HG03103 (cell line): ENCODE measurements around the gene MMP12.
"Not testable (repeated sequence)": the region's sequence is repeated elsewhere in the genome, so short reads cannot be mapped to it uniquely, and the experiment has no call there.

ENCODE experiments used
- ATAC-seq: cut with Tn5 transposase; IDR thresholded peaks from one replicate; pipeline ENCODE4 v1.9.1; 2021; ENCODE audit warnings: low read depth; ENCODE audit not compliant: unreplicated experiment

Gene MMP12

DNA sequence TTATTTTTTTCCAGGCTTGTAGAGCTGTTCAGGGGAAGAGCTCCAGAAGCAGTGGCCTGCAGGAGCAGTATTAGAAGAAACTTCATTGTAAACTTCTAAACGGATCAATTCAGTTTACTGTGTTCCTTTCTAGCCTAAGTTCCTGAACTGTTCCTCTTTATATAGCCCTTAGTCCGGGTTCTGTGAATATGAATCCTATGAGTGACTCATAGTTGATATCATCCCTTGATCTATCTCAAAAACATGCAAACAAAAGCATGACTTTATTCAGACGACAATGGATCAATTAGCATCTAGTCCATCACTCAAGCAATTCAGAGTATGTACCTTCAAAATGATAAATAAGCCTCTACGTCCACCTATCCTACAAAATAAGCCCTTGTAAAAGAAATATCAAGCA is at the start of gene MMP12:
TSS of gene MMP12 (minus strand) at position 131 of the 400 bp plus-strand sequence. CDS start at position 86, 45 bp downstream.
- ATAC-seq: no peak

DNA sequence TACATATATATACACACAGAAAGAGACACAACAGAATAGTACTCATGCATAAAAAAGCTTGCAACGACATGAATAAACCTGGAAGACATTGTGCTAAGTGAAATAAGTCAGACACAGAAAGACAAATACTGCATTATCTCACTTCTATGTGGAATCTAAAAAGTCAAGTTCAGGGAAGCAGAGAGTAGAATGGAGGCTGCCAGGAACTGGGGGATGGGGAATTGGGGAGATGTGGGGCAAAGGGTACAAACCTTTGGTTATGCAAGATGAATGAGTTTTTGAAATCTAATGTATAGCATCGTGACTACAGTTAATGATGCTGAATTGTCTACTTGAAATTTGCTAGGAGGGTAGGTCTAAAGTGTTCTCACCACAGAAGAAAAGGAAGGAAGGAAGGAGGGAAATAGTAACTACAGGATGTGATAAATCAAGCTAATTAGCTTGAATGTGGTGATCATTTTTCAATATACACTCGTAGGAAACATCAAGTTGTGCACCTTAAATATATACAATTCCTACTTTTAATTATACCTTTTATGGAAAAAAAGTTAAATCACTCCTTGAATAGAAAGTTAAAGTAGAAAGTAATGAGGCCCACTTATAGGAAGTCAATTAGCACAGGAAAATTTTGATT is 46.9 kb upstream of the MMP12 start:
- no peak for ATAC-seq

DNA sequence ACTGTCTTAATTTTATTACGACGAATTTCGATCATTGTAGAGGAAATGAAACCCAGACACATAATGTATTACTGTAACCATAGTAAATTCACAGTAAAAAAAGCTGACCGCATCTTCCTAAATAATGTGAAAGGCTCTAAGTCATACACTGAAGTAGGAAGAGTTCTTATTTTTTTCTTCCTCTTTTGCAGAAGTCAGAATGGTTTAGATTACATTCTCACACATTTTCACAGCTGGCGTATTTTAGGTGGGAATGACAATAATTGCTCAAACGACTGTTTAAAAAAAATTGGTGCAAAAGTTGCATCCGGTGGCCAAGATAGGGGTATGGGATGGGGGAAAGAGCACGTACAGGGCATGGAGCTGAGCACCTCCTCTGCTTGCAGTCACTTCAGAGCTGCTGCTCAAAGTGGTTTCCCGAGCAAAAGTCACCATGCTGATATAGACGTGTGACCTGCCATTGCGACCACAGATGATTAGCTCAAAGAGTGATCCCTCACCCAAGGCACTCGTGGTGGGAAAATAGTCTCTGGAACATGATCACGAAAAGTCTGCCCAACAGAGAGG is 45.4 kb upstream of the MMP12 start:
- peak; percentile 89 for ATAC-seq

DNA sequence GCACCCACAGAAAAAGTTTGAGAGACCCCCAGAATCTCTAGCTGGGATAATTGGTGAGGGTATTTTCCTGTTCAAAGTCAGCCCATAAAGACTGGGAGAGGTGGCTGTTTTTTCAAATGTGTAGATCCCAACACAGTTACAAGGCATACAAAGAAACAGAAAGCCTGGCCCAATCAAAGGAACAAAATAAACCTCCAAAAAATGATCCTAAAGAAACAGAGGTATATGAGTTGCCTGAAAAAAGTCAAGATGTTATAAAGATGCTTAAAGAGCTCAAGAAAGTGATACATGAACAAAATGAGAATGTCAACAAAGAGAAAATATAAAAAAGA is 40.2 kb upstream of the MMP12 start:
- no peak for ATAC-seq

DNA sequence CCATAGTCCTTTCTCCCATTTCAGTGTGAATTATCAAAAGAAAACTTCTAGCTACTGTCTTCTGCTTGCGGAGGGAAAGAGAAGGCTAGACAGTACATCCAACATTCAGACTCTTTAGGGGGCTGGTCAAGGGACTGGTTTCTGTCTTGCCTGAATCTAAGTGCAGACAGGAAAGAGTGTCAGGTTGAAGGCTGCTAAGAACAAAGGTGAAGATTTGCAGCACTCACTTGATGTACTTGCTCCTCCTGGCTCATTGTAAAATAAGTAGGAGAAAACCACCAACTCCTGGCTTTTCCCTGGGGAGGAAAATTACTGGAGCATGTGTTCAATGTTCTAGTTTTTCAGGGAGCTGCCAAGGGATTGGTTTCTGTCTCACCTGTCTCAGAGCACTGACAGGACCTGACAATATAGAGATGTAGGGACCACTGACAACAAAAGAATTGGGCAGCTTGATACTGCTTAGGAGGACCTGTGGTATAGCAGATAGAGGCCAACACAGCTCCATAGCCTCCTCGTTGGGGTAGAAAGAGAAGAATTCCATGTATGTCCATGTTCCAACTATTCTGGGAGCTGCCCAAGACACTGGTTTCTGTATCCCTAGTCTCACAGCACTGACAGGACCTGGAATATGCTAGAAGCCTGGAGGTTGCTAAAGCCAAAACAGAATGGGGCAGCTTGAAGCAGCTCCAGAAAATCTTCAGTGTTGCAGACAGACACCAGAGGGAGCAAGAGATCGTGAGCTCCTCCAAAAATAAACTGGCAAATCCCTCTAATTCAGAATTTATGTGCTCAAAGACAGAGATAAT is 39.7 kb upstream of the MMP12 start:
- ATAC-seq: no peak

DNA sequence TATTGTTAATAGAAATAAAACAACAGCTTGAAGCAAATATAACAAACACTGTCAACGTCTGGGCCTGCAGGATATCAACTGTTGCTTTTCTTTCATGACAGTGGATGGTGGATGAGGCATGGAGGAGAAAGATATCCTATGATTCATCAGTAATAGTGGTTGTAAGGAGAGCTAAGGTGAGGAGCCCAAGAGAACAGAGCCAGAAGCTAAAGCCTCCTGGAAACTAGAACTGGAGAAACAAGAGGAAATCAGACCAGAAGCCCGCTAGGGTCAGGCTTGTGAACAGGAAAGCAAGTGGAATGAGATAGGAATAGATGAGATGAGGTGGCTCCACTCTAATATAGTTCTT is 37.7 kb upstream of the MMP12 start:
- ATAC-seq: no peak

DNA sequence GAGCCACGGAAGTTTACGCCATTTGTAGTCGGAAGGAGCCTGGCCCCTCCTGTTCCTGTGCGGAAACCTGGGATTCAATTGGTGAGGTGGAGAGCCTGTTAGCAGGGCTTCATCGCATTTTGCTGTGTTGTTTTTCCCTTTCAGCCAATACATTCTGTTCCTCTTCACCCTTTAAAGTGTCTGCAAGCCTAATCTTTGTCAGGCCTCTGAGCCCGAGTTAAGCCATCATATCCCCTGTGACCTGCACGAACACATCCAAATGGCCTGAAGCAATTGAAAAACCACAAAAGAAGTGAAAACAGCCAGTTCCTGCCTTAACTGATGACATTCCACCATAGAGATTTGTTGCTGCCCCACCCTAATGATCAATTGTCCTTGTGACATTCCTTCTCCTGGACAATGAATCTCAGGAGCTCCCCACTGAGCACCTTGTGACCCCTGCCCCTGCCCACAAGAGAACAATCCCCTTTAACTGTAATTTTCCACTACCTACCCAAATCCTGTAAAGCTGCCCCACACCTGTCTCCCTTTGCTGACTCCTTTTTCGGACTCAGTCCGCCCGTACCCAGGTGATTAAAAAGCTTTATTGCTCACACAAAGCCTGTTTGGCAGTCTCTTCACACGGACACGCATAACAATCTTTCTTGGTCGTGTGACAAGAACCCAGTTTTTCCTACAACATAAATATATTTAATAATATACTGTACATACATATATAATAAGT is 37.1 kb upstream of the MMP12 start:
- no peak for ATAC-seq

DNA sequence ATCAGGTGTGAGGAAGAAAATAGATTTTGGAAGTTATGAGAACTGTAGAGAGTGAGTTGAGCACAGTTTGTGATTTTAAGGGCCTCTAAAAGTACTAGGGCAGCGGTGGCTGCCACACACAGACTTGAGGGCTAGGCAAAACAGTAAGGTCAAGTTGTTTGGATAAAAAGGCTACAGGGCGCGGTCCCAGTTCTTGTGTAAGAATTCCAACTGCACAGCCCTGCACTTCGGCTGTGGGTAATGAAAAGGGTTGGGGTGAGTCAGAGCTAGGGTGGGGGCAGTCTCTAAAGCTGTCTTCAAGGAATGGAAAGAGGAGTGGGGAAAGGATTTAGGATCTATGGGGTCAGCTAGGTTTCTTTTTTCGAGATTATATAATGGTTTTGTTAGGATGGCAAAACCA is 31.1 kb upstream of the MMP12 start:
- not testable (repeated sequence) for ATAC-seq

DNA sequence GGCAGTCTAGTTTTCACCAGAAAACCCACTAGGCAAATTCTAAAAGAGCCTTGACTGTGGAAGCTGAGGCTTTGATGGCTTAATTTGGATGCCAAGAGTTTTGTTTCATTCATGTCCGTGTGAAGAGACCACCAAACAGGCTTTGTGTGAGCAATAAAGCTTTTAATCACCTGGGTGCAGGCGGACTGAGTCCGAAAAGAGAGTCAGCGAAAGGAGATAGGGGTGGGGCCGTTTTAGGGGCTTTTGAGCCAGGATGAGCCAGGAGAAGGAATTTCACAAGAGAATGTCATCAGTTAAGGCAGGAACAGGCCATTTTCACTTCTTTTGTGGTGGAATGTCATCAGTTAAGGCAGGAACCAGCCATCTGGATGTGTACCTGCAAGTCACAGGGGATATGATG is 29.1 kb upstream of the MMP12 start:
- not testable (repeated sequence) for ATAC-seq

DNA sequence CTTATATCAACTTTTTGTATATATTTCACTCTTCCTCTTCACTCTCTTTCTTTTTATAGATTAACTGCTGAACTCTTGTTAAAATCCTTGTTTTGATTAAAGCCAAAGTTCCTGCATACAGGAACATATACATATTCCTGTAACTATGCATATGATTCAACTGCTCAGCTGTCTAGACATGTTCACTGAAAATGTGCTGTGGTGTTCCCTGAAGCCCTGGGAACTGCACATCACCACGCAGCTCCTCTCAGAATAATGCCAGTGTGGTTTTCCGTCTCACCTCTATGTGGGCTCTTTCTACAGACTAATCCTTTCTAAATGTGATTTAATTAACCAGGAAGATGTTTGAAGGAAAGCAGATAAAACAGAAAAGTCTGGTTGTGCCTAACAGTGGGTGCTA is 25.6 kb upstream of the MMP12 start:
- no peak for ATAC-seq

DNA sequence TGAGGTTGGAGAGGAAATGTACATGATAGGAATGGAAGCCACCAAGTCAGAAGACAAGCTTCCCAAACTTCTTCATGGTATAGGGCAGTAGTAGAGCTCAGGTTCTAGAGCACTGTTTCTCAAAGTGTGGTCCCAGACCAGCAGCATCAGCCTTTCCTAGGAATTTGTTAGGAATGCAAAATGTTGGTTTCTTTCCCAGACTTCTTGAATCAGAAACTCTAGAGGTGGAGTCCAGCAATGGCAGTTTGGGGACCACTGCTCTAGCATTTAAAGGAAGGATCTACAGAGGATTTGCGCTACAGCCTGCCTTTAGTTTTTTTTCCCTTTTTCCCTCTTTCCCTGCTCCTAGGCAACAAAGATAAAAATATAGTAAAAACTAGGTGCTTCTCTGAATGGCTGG is 17.0 kb upstream of the MMP12 start:
- no peak for ATAC-seq

DNA sequence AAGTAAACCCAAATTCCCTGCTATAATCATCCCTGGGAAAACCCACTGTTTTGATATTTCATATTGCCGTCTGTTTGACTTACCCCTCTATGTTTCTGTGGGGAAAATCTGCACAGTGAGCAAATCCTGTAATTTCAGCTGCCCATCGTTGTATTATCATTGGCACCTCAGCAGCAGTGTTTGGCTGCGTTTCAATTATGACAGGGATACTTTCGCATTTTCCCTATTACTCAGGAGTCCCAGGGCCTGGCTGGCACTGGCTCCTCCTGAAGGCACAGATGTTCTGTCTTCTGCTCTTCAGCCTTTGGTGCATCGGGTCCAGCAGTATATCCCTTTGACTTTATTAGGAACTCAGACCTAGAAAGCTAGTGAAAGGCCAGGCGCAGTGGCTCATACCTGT is 12.2 kb upstream of the MMP12 start:
- no peak for ATAC-seq

DNA sequence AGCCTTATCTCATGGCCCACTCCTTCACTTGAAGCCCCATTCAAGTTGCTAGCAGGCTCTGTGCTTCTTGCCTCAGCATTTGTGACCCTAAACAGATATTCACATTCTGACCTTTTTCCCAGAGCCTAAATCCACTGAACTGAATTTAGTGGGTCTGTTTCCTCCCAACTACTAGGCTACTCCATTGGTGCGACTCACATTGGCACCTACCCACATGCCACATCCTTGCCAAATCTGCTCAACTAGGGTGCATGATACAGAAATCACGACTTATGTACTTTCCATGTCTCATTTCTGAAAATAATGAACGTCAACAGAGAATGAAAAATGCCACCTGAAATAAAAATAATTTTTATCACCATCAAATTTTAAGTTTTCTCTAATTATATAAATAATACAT is 8.4 kb upstream of the MMP12 start:
- ATAC-seq: no peak

DNA sequence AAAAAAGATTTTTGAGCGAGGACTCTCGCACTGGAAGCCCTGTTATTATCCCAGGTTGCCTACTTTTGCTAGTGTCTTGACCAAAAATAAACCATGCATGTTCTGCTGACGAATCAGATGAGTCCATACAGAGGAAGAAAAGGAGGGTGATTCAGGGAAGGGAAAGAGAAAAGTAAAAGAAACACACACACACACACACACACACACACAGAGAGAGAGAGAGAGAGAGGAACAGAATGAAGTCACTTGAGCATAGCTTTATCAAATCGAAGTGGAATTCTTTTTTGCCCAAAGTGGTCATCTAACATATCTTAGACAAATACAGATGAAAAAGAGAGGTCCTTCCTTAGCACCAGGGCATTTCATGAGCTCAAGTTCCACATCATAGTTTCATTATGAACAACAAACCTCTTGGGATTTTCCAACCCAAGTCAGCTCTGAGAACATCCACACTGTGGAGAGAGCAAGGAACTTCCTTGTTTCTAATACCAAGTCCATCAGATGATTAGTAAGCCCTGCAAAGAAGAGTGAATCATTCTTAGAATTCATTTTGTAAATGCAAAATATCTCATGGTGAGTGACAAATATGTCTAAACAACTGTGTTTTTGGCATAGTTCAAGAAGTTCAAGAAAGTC is 7.7 kb upstream of the MMP12 start:
- ATAC-seq: peak; percentile 50

DNA sequence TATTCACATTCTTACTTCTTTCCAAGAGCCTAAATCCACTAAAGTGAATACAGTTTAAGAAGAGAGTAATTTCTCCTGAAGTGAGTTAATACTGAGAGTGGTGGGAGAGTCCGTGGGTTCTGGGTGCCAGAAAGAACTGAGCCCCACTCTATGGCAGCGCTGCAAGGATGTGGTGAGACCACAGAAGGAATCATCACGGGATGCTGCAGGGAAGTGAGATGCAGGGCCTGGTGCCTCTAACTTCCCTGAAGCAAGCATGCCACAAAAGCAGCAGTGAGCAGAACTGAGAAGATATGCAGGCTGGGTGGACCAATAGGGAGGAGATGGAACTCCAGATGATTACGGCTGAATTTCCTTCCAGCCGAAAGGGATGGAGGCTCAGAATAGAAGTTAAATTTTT is 5.0 kb upstream of the MMP12 start:
- no peak for ATAC-seq

DNA sequence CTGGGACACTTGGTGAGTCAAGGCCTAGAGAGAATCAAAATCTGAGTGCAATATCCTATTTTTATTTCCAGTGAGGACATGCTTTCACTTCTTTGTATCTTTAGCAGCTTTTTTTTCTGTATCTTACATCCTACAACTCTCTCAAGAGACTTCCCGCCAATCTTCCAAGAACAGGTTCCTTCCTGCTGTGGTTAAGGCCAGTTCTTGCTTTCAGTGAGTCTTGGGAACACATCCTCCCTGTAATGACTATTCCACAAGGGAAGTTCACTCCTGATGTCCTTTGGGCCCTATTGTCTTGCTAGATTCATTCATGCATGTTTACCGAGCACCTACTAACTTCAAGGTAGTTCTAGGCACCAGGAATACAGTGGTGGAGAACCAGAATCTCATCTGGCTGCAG is 3.8 kb upstream of the MMP12 start:
- ATAC-seq: no peak

DNA sequence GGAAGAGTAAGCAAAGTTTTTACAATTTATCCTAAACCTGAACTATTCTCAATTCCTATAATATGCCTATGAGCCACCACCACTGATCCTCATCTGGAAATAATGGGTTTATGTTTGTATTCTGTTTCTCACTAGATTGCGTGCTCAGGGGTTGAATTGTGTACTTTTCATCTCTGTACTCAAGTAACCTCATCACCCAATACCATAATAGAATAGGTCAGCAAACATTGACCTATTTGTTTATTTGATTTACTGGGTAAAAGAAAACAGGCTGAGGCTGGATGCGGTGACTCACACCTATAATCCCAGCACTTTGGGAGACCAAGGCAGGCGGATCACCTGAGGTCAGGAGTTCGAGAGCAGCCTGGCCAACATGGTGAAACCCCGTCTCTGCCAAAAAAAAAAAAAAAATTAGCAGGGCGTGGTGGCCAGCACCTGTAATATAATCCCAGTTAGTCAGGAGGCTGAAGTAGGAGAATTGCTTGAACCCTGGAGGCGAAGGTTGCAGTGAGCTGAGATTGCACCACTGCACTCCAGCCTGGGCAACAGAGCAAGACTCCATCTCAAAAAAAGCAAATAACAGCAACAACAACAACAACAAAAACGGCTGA is 5.3 kb downstream of the MMP12 start:
- not testable (repeated sequence) for ATAC-seq

DNA sequence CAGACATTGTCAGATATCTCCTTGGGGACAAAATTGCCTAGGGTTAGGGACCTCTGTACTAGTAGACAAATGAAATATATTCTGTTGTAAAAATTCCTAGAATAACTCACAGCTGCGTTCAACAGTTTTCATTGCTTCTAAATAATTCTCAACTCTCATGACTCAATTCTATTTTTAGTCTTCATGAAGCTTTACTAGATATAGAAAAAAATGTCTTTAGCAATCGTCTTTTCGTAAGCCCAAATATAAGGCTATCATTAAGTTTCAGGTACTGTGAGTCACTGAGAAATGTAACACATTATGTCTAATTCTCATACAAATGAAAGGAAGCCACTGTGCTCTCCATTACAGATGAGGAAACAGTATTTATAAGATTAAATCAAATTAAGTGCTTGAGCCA is 6.4 kb downstream of the MMP12 start:
- no peak for ATAC-seq

DNA sequence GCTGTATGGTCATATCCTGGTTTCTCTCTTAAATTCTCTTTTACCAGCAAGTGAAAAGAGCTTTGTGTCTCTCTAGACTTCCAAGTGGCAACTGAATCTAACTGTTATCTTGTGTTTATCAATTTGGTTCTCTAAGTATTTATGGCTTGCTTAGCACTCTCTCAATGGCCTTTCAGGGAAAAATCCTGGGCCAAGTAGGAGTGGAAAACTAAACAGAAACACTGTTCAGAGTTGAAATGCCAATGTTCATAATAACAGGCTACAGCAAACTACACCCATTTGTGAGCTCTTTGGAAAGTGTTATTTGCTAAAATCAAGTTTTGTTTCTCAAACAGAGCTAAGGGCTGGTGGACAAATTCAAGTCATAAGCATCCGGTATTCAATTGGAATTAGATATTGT is 10.1 kb downstream of the MMP12 start:
- no peak for ATAC-seq

DNA sequence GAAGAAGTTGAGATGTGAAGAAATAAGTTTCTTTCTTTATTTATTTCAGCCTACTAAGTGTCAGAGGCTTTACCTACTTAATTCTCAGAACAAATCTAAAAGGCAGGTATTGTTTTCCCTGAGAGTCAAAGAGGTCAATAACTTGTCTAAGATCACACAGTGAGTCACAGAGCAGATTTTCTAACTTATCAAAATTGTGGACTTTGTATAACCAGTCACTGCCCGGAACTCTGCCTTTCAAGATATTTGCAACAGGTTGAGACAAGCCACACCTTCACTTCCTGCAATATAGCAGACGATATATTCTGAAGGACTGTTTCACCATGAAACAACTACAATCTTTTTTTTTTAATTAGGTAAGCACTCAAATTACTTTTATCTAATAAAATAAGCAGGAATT is 20.8 kb downstream of the MMP12 start:
- ATAC-seq: no peak

DNA sequence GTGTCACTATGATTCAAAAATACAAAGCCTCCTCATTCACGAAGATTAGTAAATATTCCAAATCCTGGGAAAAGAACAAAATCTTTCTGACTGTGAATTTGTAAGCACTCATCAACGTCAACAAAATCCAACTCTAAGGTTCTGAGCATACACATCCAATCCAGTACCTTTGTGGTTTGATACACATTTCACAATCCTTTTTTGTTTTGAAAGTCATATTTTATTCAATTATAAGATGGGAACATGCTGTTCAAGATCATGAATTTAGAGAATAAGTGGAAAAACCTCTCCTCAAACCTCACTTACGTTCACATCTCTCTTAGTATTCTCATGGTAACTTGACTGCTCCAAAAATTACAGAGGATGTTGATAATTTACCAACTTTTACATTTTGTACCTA is 21.7 kb downstream of the MMP12 start:
- ATAC-seq: no peak
